SU-DHL-6 (cell line): ENCODE measurements around the gene PTPRE.

Experiments used
- CTCF ChIP-seq: fragments of 200-600 bp; sonication (generic); IDR thresholded peaks from one replicate; pipeline ENCODE4 v1.5.1; 2017; ENCODE audit warnings: antibody characterized with exemption, mild to moderate bottlenecking, low read length, moderate library complexity; ENCODE audit not compliant: insufficient read depth, poor library complexity, severe bottlenecking
- EZH2phosphoT487 ChIP-seq: fragments of 200-600 bp; sonication (generic), shearing (Covaris generic); conservative IDR thresholded peaks from 2 replicates; pipeline ENCODE4 v1.6.1; 2018; ENCODE audit warnings: mild to moderate bottlenecking, antibody characterized with exemption, low read length, moderate library complexity, mixed read lengths

- TF ChIP-seq CTCF (no peak), EZH2phosphoT487 (no peak)
Measured at GRCh38 chr10:128008521-128009250, 101.8 kb downstream of the PTPRE start.
